H9 (cell line): ENCODE results near the gene MTMR4. TPM values are rescaled to one million over a fixed set of nuclear protein-coding genes. Genes with fewer than 3 reads are reported as not detected.

ENCODE experiments used
- DNase-seq: peaks from one replicate; pipeline ENCODE4 v3.0.0-alpha.2; 2017
- H2AFZ ChIP-seq: one replicate; pipeline ENCODE4 v1.6.1; 2013; ENCODE audit warnings: mild to moderate bottlenecking, low read length, control low read depth, moderate library complexity
- H2AK5ac ChIP-seq: 2 replicates; pipeline ENCODE4 v1.6.1; 2013; ENCODE audit warnings: low read length, control low read depth, mixed read lengths; ENCODE audit not compliant: insufficient read length
- H2BK120ac ChIP-seq: one replicate; pipeline ENCODE4 v1.6.1; 2013; ENCODE audit warnings: low read depth, mild to moderate bottlenecking, low read length, control low read depth, inconsistent platforms; ENCODE audit not compliant: poor library complexity, severe bottlenecking
- H2BK12ac ChIP-seq: 2 replicates; pipeline ENCODE4 v1.6.1; 2013; ENCODE audit warnings: low read length, control low read depth, mixed read lengths, low read depth; ENCODE audit not compliant: insufficient read length
- H2BK15ac ChIP-seq: 2 replicates; pipeline ENCODE4 v1.6.1; 2013; ENCODE audit warnings: low read depth, low read length, control low read depth
- H2BK20ac ChIP-seq: one replicate; pipeline ENCODE4 v1.6.1; 2013; ENCODE audit warnings: low read depth, mild to moderate bottlenecking, low read length, control low read depth, inconsistent platforms; ENCODE audit not compliant: poor library complexity, severe bottlenecking
- H2BK5ac ChIP-seq: 2 replicates; pipeline ENCODE4 v1.6.1; 2013; ENCODE audit warnings: low read length, control low read depth, mixed read lengths; ENCODE audit not compliant: insufficient read length
- H3K14ac ChIP-seq: 2 replicates; pipeline ENCODE4 v1.6.1; 2013; ENCODE audit warnings: low read length, control low read depth; ENCODE audit not compliant: insufficient read depth
- H3K18ac ChIP-seq: 2 replicates; pipeline ENCODE4 v1.6.1; 2013; ENCODE audit warnings: low read depth, mild to moderate bottlenecking, mixed read lengths, low read length, control low read depth; ENCODE audit not compliant: insufficient read length
- H3K23ac ChIP-seq: 2 replicates; pipeline ENCODE4 v1.6.1; 2013; ENCODE audit warnings: low read length, control low read depth, mixed read lengths, low read depth; ENCODE audit not compliant: insufficient read length
- H3K23me2 ChIP-seq: 2 replicates; pipeline ENCODE4 v1.6.1; 2013; ENCODE audit warnings: low read depth, mild to moderate bottlenecking, mixed read lengths, low read length, control low read depth; ENCODE audit not compliant: insufficient read length, poor library complexity, severe bottlenecking
- H3K27ac ChIP-seq: 2 replicates; pipeline ENCODE4 v1.5.1; 2013; ENCODE audit warnings: low read length, control low read depth, mixed read lengths, low read depth; ENCODE audit not compliant: insufficient read length
- H3K27me3 ChIP-seq: 2 replicates; pipeline ENCODE4 v1.6.1; 2013; ENCODE audit warnings: low read length, control low read depth, inconsistent platforms; ENCODE audit not compliant: insufficient read depth
- H3K4ac ChIP-seq: 2 replicates; pipeline ENCODE4 v1.6.1; 2013; ENCODE audit warnings: low read depth, mild to moderate bottlenecking, control low read depth, inconsistent platforms, low read length, moderate library complexity
- H3K4me1 ChIP-seq: 2 replicates; pipeline ENCODE4 v1.6.1; 2013; ENCODE audit warnings: low read length, control low read depth, inconsistent platforms; ENCODE audit not compliant: insufficient read depth
- H3K4me2 ChIP-seq: 2 replicates; pipeline ENCODE4 v1.6.1; 2013; ENCODE audit warnings: low read length, control low read depth, mixed read lengths; ENCODE audit not compliant: insufficient read length, insufficient read depth
- H3K56ac ChIP-seq: 2 replicates; pipeline ENCODE4 v1.6.1; 2013; ENCODE audit warnings: low read depth, mild to moderate bottlenecking, mixed read lengths, low read length, control low read depth; ENCODE audit not compliant: insufficient read length
- H3K79me1 ChIP-seq: 2 replicates; pipeline ENCODE4 v1.6.1; 2013; ENCODE audit warnings: low read depth, mild to moderate bottlenecking, moderate library complexity, low read length, control low read depth, inconsistent platforms; ENCODE audit not compliant: insufficient read depth, poor library complexity, severe bottlenecking
- H3K79me2 ChIP-seq: 2 replicates; pipeline ENCODE4 v1.6.1; 2013; ENCODE audit warnings: low read length, control low read depth, inconsistent platforms; ENCODE audit not compliant: insufficient read depth
- H3K9ac ChIP-seq: 2 replicates; pipeline ENCODE4 v1.6.1; 2013; ENCODE audit warnings: low read length, control low read depth, mixed read lengths; ENCODE audit not compliant: insufficient read length; ENCODE audit errors: extremely low read depth
- H3K9me3 ChIP-seq: one replicate; pipeline ENCODE4 v1.6.1; 2013; ENCODE audit warnings: low read depth, low read length, inconsistent platforms; ENCODE audit not compliant: control insufficient read depth
- H3T11ph ChIP-seq: one replicate; pipeline ENCODE4 v1.6.1; 2013; ENCODE audit warnings: mild to moderate bottlenecking, low read length, control low read depth, inconsistent platforms
- H4K20me1 ChIP-seq: one replicate; pipeline ENCODE4 v1.6.1; 2013; ENCODE audit not compliant: control insufficient read depth, insufficient read length, insufficient read depth
- H4K5ac ChIP-seq: 2 replicates; pipeline ENCODE4 v1.6.1; 2013; ENCODE audit warnings: low read depth, mild to moderate bottlenecking, mixed read lengths, low read length, control low read depth; ENCODE audit not compliant: insufficient read length
- H4K8ac ChIP-seq: replicated peaks from 2 replicates; pipeline ENCODE4 v1.6.1; 2013; ENCODE audit warnings: low read length, control low read depth, mixed read lengths, low read depth; ENCODE audit not compliant: insufficient read length
- H4K91ac ChIP-seq: 2 replicates; pipeline ENCODE4 v1.6.1; 2013; ENCODE audit warnings: low read depth, mild to moderate bottlenecking, moderate library complexity, mixed read lengths, low read length, control low read depth; ENCODE audit not compliant: insufficient read length
- H3K27ac Mint-ChIP-seq, 3 experiments: 2 replicates in 2 of 3; 3 replicates in 1 of 3; pipeline ENCODE4 v1.8.0; 2020 to 2021; ENCODE audit warnings: mixed read lengths in 3 of 3, mild to moderate bottlenecking in 1 of 3, moderate library complexity in 1 of 3
- H3K27me3 Mint-ChIP-seq: 2 replicates; pipeline ENCODE4 v1.8.0; 2021; ENCODE audit warnings: low read depth, mild to moderate bottlenecking, moderate library complexity, mixed read lengths
- H3K36me3 Mint-ChIP-seq, 3 experiments: 2 replicates in 2 of 3; 3 replicates in 1 of 3; pipeline ENCODE4 v1.8.0; 2020 to 2021; ENCODE audit warnings: low read depth in 3 of 3, mixed read lengths in 3 of 3; ENCODE audit not compliant: insufficient read depth in 1 of 3
- H3K4me1 Mint-ChIP-seq, 2 experiments: 2 replicates each; pipeline ENCODE4 v1.8.0; 2020; ENCODE audit warnings: mixed read lengths in 2 of 2
- H3K4me3 Mint-ChIP-seq, 2 experiments: 2 replicates in 1 of 2; 3 replicates in 1 of 2; pipeline ENCODE4 v1.8.0; 2020 to 2021; ENCODE audit warnings: mild to moderate bottlenecking in 2 of 2, mixed read lengths in 2 of 2, moderate library complexity in 1 of 2
- H3K9me3 Mint-ChIP-seq, 2 experiments: 2 replicates in 1 of 2; 3 replicates in 1 of 2; pipeline ENCODE4 v1.8.0; 2020; ENCODE audit warnings: mild to moderate bottlenecking in 2 of 2, mixed read lengths in 2 of 2, moderate library complexity in 1 of 2
- CTCF ChIP-seq: fragments of 200-600 bp; sonication (generic); conservative IDR thresholded peaks from 3 replicates; pipeline ENCODE4 v1.8.0; 2021; ENCODE audit warnings: antibody characterized with exemption, mild to moderate bottlenecking
- WGBS: extraction: QIAGEN DNeasy Blood & Tissue Kit; methylation state at CpG from one replicate; pipeline ENCODE4 v1.1.7; 2013; ENCODE audit warnings: missing lambda C conversion rate, low lambda C conversion rate, mixed read lengths; ENCODE audit not compliant: insufficient read length; ENCODE audit errors: extremely low coverage; 5-methylcytosine and 5-hydroxymethylcytosine counted together
- total RNA-seq: library from RNA; stranded (reverse); gene quantifications from 2 replicates; pipeline ENCODE4 v1.2.1, GENCODE V29; 2021

Gene MTMR4
- total RNA-seq, 1 experiment from 2014 or later = 31.2 TPM

DNA sequence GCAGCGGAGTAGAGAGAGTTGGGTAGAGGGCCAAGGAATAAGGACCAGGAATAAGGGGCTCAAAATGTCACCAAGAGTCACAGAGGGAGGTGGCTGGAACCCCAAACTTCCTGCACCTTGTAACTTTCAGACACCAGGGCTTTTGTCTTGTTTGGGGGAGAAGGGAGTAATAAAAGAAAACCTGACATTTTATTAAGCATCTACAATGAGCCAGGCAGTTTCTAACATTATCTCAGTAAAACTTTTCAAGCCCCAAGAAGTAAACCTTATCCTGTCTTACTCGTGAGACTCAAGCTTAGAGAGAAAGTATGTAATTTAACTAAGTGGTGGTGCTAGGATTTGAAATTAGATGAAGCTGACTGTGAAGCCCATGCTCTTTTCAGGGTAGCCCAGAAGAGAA, 848 bp upstream of the MTMR4 start:
- H3K18ac ChIP-seq = no peak overlapping the region
- H3K4ac ChIP-seq = no peak overlapping the region
- Mint-ChIP-seq H3K4me3 (peak overlapping the region; percentile 78 to 90; a peak in 4 of 5 replicates), H3K36me3 (peaks cover 11 to 26% (median 25%) of the 10 kb centered on the region in 3 experiments; a peak in 6 of 7 replicates), H3K27me3 (no peaks in the 10 kb centered on the region), H3K4me1 (peaks cover 28 to 38% of the 10 kb centered on the region in 2 experiments), H3K27ac (peak overlapping the region in 2 of 3 experiments; percentile 66 to 96; a peak in 4 of 7 replicates), H3K9me3 (no peaks in the 10 kb centered on the region; a peak in 2 of 5 replicates)
- H2BK12ac ChIP-seq = no peak overlapping the region
- no peak overlapping the region for H3T11ph ChIP-seq
- H3K79me2 ChIP-seq = no peaks in the 10 kb centered on the region
- no peak overlapping the region for H2BK20ac ChIP-seq
- H4K20me1 ChIP-seq = no peaks in the 10 kb centered on the region
- H3K4me2 ChIP-seq = peak overlapping the region; percentile 56
- H3K56ac ChIP-seq = no peak overlapping the region
- H3K4me1 ChIP-seq = peaks cover 3% of the 10 kb centered on the region; the same call in 1 of the 2 replicates
- H3K9ac ChIP-seq = peak overlapping the region; percentile 35
- no peak overlapping the region for H4K5ac ChIP-seq
- no peak overlapping the region for H3K27ac ChIP-seq
- H2AK5ac ChIP-seq = no peak overlapping the region
- no peak overlapping the region for H2AFZ ChIP-seq
- no peak overlapping the region for H3K23ac ChIP-seq
- H2BK5ac ChIP-seq = no peak overlapping the region
- no CpG with 5 or more reads among the region's 2 CpGs for WGBS
- DNase-seq = no peak
- H3K9me3 ChIP-seq = no peaks in the 10 kb centered on the region
- no peak overlapping the region for H2BK120ac ChIP-seq
- H4K91ac ChIP-seq = no peak overlapping the region
- H3K27me3 ChIP-seq = no peaks in the 10 kb centered on the region
- TF ChIP-seq CTCF = no peak
- H2BK15ac ChIP-seq = no peak overlapping the region
- no peak overlapping the region for H3K14ac ChIP-seq
- no peaks in the 10 kb centered on the region for H3K79me1 ChIP-seq
- peaks cover 12% of the 10 kb centered on the region for H3K23me2 ChIP-seq
- H4K8ac ChIP-seq = no peak overlapping the region
